AG04450 (cell line): Measurements from ENCODE around the gene PARP6. TPM values are rescaled to one million over a fixed set of nuclear protein-coding genes. Genes with fewer than 3 reads are reported as not detected.

Experiments used
- CTCF ChIA-PET: fragments of 300-600, 350-600 bp; formaldehyde crosslinking; extraction: SDS; loops from one replicate; lab custom pipeline; 2022; ENCODE audit warnings: antibody characterized with exemption, inconsistent platforms; lab: Charles Lee
- POLR2A ChIA-PET: fragments of 350-600 bp; formaldehyde crosslinking; extraction: SDS; loops from one replicate; lab custom pipeline; 2021; ENCODE audit warnings: antibody characterized with exemption, inconsistent platforms; lab: Yijun Ruan, JAX
- DNase-seq: peaks from one replicate; pipeline ENCODE4 v3.0.0-alpha.2; 2011; ENCODE audit warnings: low read depth, low spot score
- H3K27ac ChIP-seq: one replicate; pipeline ENCODE4 v1.5.1; 2012; ENCODE audit warnings: low read depth, low read length, control low read depth
- H3K27me3 ChIP-seq: one replicate; pipeline ENCODE4 v1.6.0; 2012; ENCODE audit warnings: low read length; ENCODE audit not compliant: control insufficient read depth, insufficient read depth
- H3K4me3 ChIP-seq: 2 replicates; pipeline ENCODE4 v1.5.1; 2011; ENCODE audit warnings: mild to moderate bottlenecking, low read depth, low read length, control low read depth
- H3K9me3 ChIP-seq: 2 replicates; pipeline ENCODE4 v1.5.1; 2012; ENCODE audit warnings: low read length; ENCODE audit not compliant: control insufficient read depth, insufficient read depth
- CTCF ChIP-seq: IDR thresholded peaks from 2 replicates; pipeline ENCODE4 v1.5.1; 2011; ENCODE audit warnings: low read depth, low read length, control low read depth, inconsistent platforms
- polyA plus RNA-seq: library from polyadenylated mRNA; depleted of rRNA; stranded (reverse); fragments of >200 nt; gene quantifications from 2 replicates; pipeline ENCODE4 v1.2.3, GENCODE V29; 2011

PARP6 gene
- polyA plus RNA-seq, 1 experiment: 57.8 TPM

GRCh38 chr15:72222393-72222792 lies 50.0 kb downstream of the PARP6 start:
- CTCF ChIA-PET: no interaction called here
- Histone ChIP-seq H3K9me3 (no peaks in the 10 kb centered on the region), H3K27me3 (no peaks in the 10 kb centered on the region), H3K4me3 (no peak overlapping the region), H3K27ac (peak overlapping the region; percentile 32)
- POLR2A ChIA-PET: interaction anchor here (0.5 to 1.8 kb wide), 2 partner anchors 8 to 843 kb away, joined by 7 to 14 read pairs; no protein-coding TSS in a partner anchor
- no peak for DNase-seq
- TF ChIP-seq CTCF: no peak

- DNase-seq: no peak
- ChIA-PET POLR2A (interaction anchor here (1.4 kb wide), 1 partner anchor 11 kb away, joined by 4 read pairs; no protein-coding TSS in a partner anchor), CTCF (no interaction called here)
- Histone ChIP-seq H3K9me3 (no peaks in the 10 kb centered on the region), H3K27me3 (no peaks in the 10 kb centered on the region), H3K4me3 (no peak overlapping the region), H3K27ac (no peak overlapping the region)
- TF ChIP-seq CTCF: no peak
Measured at GRCh38 chr15:72220687-72221086, 51.7 kb downstream of the PARP6 start.

GRCh38 chr15:72217216-72217615 lies 55.1 kb downstream of the PARP6 start:
- no peak overlapping the region for H3K27ac ChIP-seq
- no peak for TF ChIP-seq CTCF
- DNase-seq: no peak
- H3K4me3 ChIP-seq: no peak overlapping the region
- POLR2A ChIA-PET: interaction anchor here (1.1 kb wide), 1 partner anchor 9 kb away, joined by 4 read pairs; no protein-coding TSS in a partner anchor
- CTCF ChIA-PET: interaction anchor here (0.6 to 1.5 kb wide), 3 partner anchors 9 to 18 kb away, joined by 3 to 6 read pairs (median 3); no protein-coding TSS in a partner anchor
- no peaks in the 10 kb centered on the region for H3K9me3 ChIP-seq
- H3K27me3 ChIP-seq: no peaks in the 10 kb centered on the region

GRCh38 chr15:72216079-72216478 lies 56.3 kb downstream of the PARP6 start:
- Histone ChIP-seq H3K9me3 (no peaks in the 10 kb centered on the region), H3K27ac (no peak overlapping the region), H3K4me3 (no peak overlapping the region), H3K27me3 (no peaks in the 10 kb centered on the region)
- ChIA-PET POLR2A (no interaction called here), CTCF (interaction anchor here (0.5 to 1.8 kb wide), 3 partner anchors 9 to 63 kb away, joined by 3 to 6 read pairs (median 5); no protein-coding TSS in a partner anchor)
- TF ChIP-seq CTCF: no peak
- no peak for DNase-seq

- H3K9me3 ChIP-seq: no peaks in the 10 kb centered on the region
- no peaks in the 10 kb centered on the region for H3K27me3 ChIP-seq
- CTCF ChIA-PET: interaction anchor here (0.9 to 1.6 kb wide), 2 partner anchors 10 to 19 kb away, joined by 4 to 6 read pairs; no protein-coding TSS in a partner anchor
- DNase-seq: no peak
- POLR2A ChIA-PET: interaction anchor here (1.0 to 1.2 kb wide), 2 partner anchors 23 kb away, joined by 4 to 7 read pairs; partner anchors contain the start of gene PKM
- peak overlapping the region; percentile 21 for H3K27ac ChIP-seq
- H3K4me3 ChIP-seq: no peak overlapping the region
- TF ChIP-seq CTCF: no peak
Measured at GRCh38 chr15:72207558-72208085, 64.7 kb downstream of the PARP6 start.
